Measurements from ENCODE around the gene CLDN5.

The CLDN5 gene

GRCh38 chr22:19478045-19478900, 45.9 kb downstream of the CLDN5 start:
- no peak for DNase-seq

GRCh38 chr22:19477321-19478044, 46.7 kb downstream of the CLDN5 start:
- no peak for DNase-seq

GRCh38 chr22:19476023-19476422, 48.2 kb downstream of the CLDN5 start:
- DNase-seq, result no peak

GRCh38 chr22:19473578-19473977, 50.6 kb downstream of the CLDN5 start:
- no peak for DNase-seq
